ENCODE data around the gene CUTA. TPM values are rescaled to one million over a fixed set of nuclear protein-coding genes. Genes with fewer than 3 reads are reported as not detected.

The CUTA gene
- total RNA-seq, 2 experiments from 2014 or later = 164 to 175 TPM

GRCh38 chr6:33377171-33377570, 40.7 kb downstream of the CUTA start:
- ChIA-PET CTCF (ENCODE audit: unreplicated experiment) (no interaction called here), POLR2A (no interaction called here)
- Histone ChIP-seq H4K20me1 (ENCODE audit: insufficient read depth, low read length) (no peaks in the 10 kb centered on the region), H3K4me1 (ENCODE audit: insufficient read depth, low read length, poor library complexity, severe bottlenecking) (peaks cover 10% of the 10 kb centered on the region), H3K4me3 (ENCODE audit: low read depth, low read length, poor library complexity, severe bottlenecking) (no peak overlapping the region), H3K27ac (ENCODE audit: low read depth, low read length, poor library complexity, severe bottlenecking) (no peak overlapping the region), H2AFZ (ENCODE audit: low read length) (no peak overlapping the region), H3K9me2 (ENCODE audit: insufficient read depth, low read length) (no peaks in the 10 kb centered on the region), H3K36me3 (ENCODE audit: insufficient read depth, low read length) (no peaks in the 10 kb centered on the region), H3K9me3 (ENCODE audit: low read length) (no peaks in the 10 kb centered on the region), H3K79me2 (ENCODE audit: insufficient read depth, low read depth, low read length) (no peaks in the 10 kb centered on the region), H3K4me2 (ENCODE audit: low read length) (no peak overlapping the region)
- BruUV-seq (replicated peaks) = no TSS peak
- DNase-seq (ENCODE audit: low spot score) = no peak
- intact Hi-C loops (cut with micrococcal nuclease; ENCODE audit: unreplicated experiment) = no loop called here
- TF ChIP-seq CTCF (conservative IDR thresholded peaks at IDR 0.05; ENCODE audit: low read length) (no peak), EZH2phosphoT487 (IDR thresholded peaks at IDR 0.05; ENCODE audit: borderline replicate concordance, low read depth, low read length) (no peak)

- no peaks in the 10 kb centered on the region for H3K36me3 ChIP-seq (ENCODE audit: insufficient read depth, low read length)
- intact Hi-C loops (cut with micrococcal nuclease; ENCODE audit: unreplicated experiment) = no loop called here
- no peaks in the 10 kb centered on the region for H4K20me1 ChIP-seq (ENCODE audit: insufficient read depth, low read length)
- no peak overlapping the region for H3K27ac ChIP-seq (ENCODE audit: low read depth, low read length, poor library complexity, severe bottlenecking)
- TF ChIP-seq CTCF (conservative IDR thresholded peaks at IDR 0.05; ENCODE audit: low read length) (no peak), EZH2phosphoT487 (IDR thresholded peaks at IDR 0.05; ENCODE audit: borderline replicate concordance, low read depth, low read length) (no peak)
- no peaks in the 10 kb centered on the region for H3K79me2 ChIP-seq (ENCODE audit: insufficient read depth, low read depth, low read length)
- ChIA-PET POLR2A (interaction anchor here (0.7 kb wide), 1 partner anchor 25 kb away, joined by 4 read pairs; no protein-coding TSS in a partner anchor), CTCF (ENCODE audit: unreplicated experiment) (interaction anchor here (1.4 kb wide), 1 partner anchor 14 kb away, joined by 5 read pairs; no protein-coding TSS in a partner anchor)
- H3K9me2 ChIP-seq (ENCODE audit: insufficient read depth, low read length) = no peaks in the 10 kb centered on the region
- no peak overlapping the region for H3K4me2 ChIP-seq (ENCODE audit: low read length)
- H3K9me3 ChIP-seq (ENCODE audit: low read length) = no peaks in the 10 kb centered on the region
- BruUV-seq (replicated peaks) = no TSS peak
- H3K4me3 ChIP-seq (ENCODE audit: low read depth, low read length, poor library complexity, severe bottlenecking) = no peak overlapping the region
- H3K4me1 ChIP-seq (ENCODE audit: insufficient read depth, low read length, poor library complexity, severe bottlenecking) = peaks cover 10% of the 10 kb centered on the region
- DNase-seq (ENCODE audit: low spot score) = no peak
- no peak overlapping the region for H2AFZ ChIP-seq (ENCODE audit: low read length)
These were observed 42.7 kb downstream of the CUTA start for GRCh38 chr6:33375143-33375671.

Data from OCI-LY7 (cell line).